ENCODE data around the gene PLAC8.
"Not testable (repeated sequence)": the region's sequence is repeated elsewhere in the genome, so short reads cannot be mapped to it uniquely, and the experiment has no call there.

The PLAC8 gene

GRCh38 chr4:83067058-83067639, 47.4 kb downstream of the PLAC8 start:
- no peak for DNase-seq (ENCODE audit: low read depth)

- no peak for DNase-seq (ENCODE audit: low read depth)
These were observed 49.3 kb downstream of the PLAC8 start for GRCh38 chr4:83065266-83065665.

- DNase-seq (ENCODE audit: low read depth): no peak
These were observed 51.8 kb downstream of the PLAC8 start for GRCh38 chr4:83062739-83063138.

DNA sequence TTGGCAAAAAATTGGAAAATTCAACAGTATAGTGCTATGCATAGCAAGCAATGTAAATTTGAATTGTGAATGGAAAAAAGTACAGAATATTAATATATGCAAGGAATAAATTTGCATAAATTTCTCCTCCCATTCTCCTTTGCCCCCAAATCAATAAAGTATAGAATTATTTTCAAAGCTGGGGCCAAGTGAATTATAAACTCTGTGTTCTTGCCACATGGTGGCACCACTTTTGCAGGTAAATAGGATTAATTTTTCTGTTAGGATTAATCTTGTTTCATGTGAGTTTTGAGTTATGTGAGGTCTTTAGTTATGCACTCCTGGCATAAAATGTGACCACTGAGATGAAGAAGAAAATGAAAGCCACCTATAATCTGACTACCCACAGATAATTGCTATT, 59.6 kb downstream of the PLAC8 start:
- DNase-seq (ENCODE audit: low read depth): peak; percentile 18

DNA sequence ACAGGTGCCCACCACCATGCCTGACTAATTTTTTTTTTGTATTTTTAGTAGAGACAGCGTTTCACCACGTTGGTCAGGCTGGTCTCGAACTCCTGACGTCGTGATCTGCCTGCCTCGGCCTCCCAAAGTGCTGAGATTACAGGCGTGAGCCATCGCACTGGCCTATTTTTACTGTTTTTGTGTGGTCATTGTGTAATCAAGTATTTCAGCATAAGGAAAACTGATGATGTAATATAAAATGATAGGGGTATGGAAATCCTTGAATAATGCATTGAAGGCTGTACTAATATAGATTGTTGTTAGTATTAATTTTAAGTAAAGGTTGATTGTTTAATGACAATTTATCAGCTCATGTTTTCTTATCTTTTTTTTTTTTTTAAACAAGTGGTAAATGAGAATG, 65.7 kb downstream of the PLAC8 start:
- not testable (repeated sequence) for DNase-seq (ENCODE audit: low read depth)

GRCh38 chr4:83046693-83047473, 67.6 kb downstream of the PLAC8 start:
- DNase-seq (ENCODE audit: low read depth): no peak

DNA sequence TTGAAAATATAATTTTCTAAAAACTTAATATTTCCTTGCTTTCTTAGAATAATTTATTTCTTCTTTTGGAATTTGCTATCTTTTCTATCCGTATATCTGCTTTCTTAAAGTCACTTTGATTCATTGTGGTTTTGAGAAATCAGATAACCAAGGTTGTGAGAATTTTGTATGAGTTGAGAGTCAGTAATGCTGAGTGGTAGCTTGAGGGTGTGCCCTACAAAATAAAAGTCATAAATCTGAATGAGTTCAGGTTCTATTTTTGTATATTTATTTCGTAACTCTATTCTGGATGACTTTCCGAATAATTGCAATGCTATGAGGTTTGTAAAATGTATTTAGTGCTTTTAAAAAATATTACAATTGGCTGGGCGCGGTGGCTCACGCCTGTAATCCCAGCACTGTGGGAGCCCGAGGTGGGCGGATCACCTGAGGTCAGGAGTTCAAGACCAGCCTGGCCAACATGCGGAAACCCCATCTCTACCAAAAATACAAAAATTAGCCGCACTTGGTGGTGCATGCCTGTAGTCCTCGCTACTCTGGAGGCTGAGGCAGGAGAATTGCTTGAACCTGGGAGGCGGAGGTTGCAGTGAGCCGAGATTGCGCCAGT, 70.6 kb downstream of the PLAC8 start:
- DNase-seq (ENCODE audit: low read depth): peak; percentile 61

DNA sequence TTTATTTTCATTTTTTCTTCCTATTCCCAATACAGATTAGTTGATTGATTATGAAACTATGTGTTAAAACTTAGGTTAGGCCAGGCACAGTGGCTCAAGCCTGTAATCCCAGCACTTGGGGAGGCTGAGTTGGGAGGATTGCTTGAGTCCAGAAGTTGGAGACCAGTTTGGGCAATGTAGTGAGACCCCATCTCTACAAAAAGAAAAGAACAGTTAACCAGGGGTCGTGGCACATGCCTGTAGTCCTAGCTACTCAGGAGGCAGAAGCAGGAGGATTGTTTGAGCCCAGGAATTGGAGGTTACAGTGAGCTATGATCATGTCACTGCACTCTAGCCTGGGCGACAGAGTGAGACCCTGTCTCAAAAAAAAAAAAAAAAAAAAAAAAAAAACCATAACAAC, 71.4 kb downstream of the PLAC8 start:
- not testable (repeated sequence) for DNase-seq (ENCODE audit: low read depth)

GRCh38 chr4:83040269-83040668, 74.3 kb downstream of the PLAC8 start:
- no peak for DNase-seq (ENCODE audit: low read depth)

Data from iris pigment epithelial cell (primary cell).